Mammary epithelial cell (primary cell): ENCODE results near the gene DMD.

Experiments
- EZH2 ChIP-seq: IDR thresholded peaks from 2 replicates; pipeline ENCODE4 v1.6.1; 2012; ENCODE audit warnings: low read length, inconsistent platforms, borderline replicate concordance
- TF ChIP-seq, protein P1 (sequence below), 2 donors: IDR thresholded peaks in 1 of 2; conservative IDR thresholded peaks in 1 of 2; 2 replicates each; pipeline ENCODE4 v1.5.1; 2011 to 2012; ENCODE audit warnings: inconsistent platforms in 2 of 2, low read length in 2 of 2, mild to moderate bottlenecking in 2 of 2, control low read depth in 1 of 2, low read depth in 1 of 2; ENCODE audit not compliant: insufficient read depth in 1 of 2; ENCODE audit errors: extremely low read depth in 1 of 2

DNA sequence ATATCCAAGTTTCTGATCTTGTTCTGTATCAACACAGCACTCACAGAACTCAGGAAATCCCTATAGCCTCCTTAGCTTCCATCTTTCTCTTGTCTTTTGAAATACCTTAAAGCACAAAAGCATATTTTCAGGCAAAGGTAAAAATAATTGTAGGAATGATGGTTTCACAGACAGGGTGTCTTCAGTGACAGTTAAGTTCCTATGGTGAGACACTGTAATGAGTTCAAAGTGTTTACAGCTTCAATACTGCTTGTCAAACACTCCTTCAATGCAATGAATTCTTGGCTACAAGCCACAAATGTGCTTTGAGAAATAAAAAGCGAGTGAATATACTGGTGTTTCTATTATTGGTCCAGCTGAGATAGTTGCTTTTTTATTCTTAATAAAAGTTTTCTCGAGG is 466.0 kb downstream of the DMD start:
- TF ChIP-seq, protein P1, sequence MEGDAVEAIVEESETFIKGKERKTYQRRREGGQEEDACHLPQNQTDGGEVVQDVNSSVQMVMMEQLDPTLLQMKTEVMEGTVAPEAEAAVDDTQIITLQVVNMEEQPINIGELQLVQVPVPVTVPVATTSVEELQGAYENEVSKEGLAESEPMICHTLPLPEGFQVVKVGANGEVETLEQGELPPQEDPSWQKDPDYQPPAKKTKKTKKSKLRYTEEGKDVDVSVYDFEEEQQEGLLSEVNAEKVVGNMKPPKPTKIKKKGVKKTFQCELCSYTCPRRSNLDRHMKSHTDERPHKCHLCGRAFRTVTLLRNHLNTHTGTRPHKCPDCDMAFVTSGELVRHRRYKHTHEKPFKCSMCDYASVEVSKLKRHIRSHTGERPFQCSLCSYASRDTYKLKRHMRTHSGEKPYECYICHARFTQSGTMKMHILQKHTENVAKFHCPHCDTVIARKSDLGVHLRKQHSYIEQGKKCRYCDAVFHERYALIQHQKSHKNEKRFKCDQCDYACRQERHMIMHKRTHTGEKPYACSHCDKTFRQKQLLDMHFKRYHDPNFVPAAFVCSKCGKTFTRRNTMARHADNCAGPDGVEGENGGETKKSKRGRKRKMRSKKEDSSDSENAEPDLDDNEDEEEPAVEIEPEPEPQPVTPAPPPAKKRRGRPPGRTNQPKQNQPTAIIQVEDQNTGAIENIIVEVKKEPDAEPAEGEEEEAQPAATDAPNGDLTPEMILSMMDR (conservative IDR thresholded peaks at IDR 0.05 in 1 of 2, IDR thresholded peaks at IDR 0.05 in 1 of 2; ENCODE audit: extremely low read depth in 1 of 2, insufficient read depth in 1 of 2, low read depth in 1 of 2, low read length in 2 of 2), result no peak
- TF ChIP-seq EZH2, result no peak
